DOHH2 (cell line): ENCODE data around the gene NKAIN2.

Experiments
- H3F3A ChIP-seq: fragments of 200-600 bp; sonication (generic), shearing (Covaris generic); 2 replicates; pipeline ENCODE4 v1.6.0; 2016; ENCODE audit warnings: antibody characterized with exemption, mild to moderate bottlenecking; ENCODE audit not compliant: control insufficient read depth, insufficient read depth
- H3K27ac ChIP-seq: fragments of 200-600 bp; sonication (generic); 2 replicates; pipeline ENCODE4 v1.5.1; 2014; ENCODE audit warnings: low read depth, mild to moderate bottlenecking, low read length, moderate library complexity
- H3K27me3 ChIP-seq: fragments of 200-600 bp; sonication (generic); 2 replicates; pipeline ENCODE4 v1.6.1; 2014; ENCODE audit warnings: mild to moderate bottlenecking, low read length, mixed read lengths; ENCODE audit not compliant: control insufficient read depth
- H3K36me3 ChIP-seq: fragments of 200-600 bp; sonication (generic); 2 replicates; pipeline ENCODE4 v1.6.1; 2014; ENCODE audit warnings: mild to moderate bottlenecking, low read length, moderate library complexity, mixed read lengths; ENCODE audit not compliant: control insufficient read depth
- H3K4me1 ChIP-seq: fragments of 200-600 bp; sonication (generic); 2 replicates; pipeline ENCODE4 v1.6.1; 2014; ENCODE audit warnings: mild to moderate bottlenecking, low read length, mixed read lengths; ENCODE audit not compliant: control insufficient read depth
- H3K4me2 ChIP-seq: fragments of 200-600 bp; sonication (generic); 2 replicates; pipeline ENCODE4 v1.6.0; 2014; ENCODE audit warnings: mild to moderate bottlenecking, low read length, moderate library complexity
- H3K4me3 ChIP-seq: fragments of 200-600 bp; sonication (generic); 2 replicates; pipeline ENCODE4 v1.5.1; 2014; ENCODE audit warnings: mild to moderate bottlenecking, low read length, mixed read lengths
- H3K79me2 ChIP-seq: fragments of 200-600 bp; sonication (generic); 2 replicates; pipeline ENCODE4 v1.6.1; 2014; ENCODE audit warnings: mild to moderate bottlenecking, low read length, mixed read lengths; ENCODE audit not compliant: control insufficient read depth
- H3K9me2 ChIP-seq: fragments of 200-600 bp; sonication (generic); replicated peaks from 2 replicates; pipeline ENCODE4 v1.6.1; 2014; ENCODE audit warnings: mild to moderate bottlenecking, low read length, mixed read lengths; ENCODE audit not compliant: control insufficient read depth
- H3K9me3 ChIP-seq: fragments of 200-600 bp; sonication (generic); 2 replicates; pipeline ENCODE4 v1.6.1; 2014; ENCODE audit warnings: antibody characterized with exemption, low read length, mixed read lengths; ENCODE audit not compliant: control insufficient read depth, insufficient read depth
- H4K20me1 ChIP-seq: fragments of 200-600 bp; sonication (generic); 2 replicates; pipeline ENCODE4 v1.6.0; 2014; ENCODE audit warnings: low read depth, mild to moderate bottlenecking, antibody characterized with exemption, low read length, moderate library complexity; ENCODE audit not compliant: control insufficient read depth, insufficient read depth
- CTCF ChIP-seq: fragments of 200-600 bp; sonication (generic); IDR thresholded peaks from one replicate; pipeline ENCODE4 v1.5.1; 2014; ENCODE audit warnings: antibody characterized with exemption, mild to moderate bottlenecking, low read depth, low read length; ENCODE audit not compliant: poor library complexity, severe bottlenecking
- EZH2phosphoT487 ChIP-seq: fragments of 200-600 bp; sonication (generic); IDR thresholded peaks from 2 replicates; pipeline ENCODE4 v1.6.1; 2017; ENCODE audit warnings: borderline replicate concordance, mild to moderate bottlenecking, antibody characterized with exemption, low read length, moderate library complexity, mixed read lengths

The NKAIN2 gene

GRCh38 chr6:123965894-123966293 lies 162.2 kb downstream of the NKAIN2 start:
- no peaks in the 10 kb centered on the region for H3K36me3 ChIP-seq
- no peaks in the 10 kb centered on the region for H3K4me1 ChIP-seq
- no peaks in the 10 kb centered on the region for H3K27me3 ChIP-seq
- H3K9me2 ChIP-seq: no peaks in the 10 kb centered on the region
- H3K9me3 ChIP-seq: no peaks in the 10 kb centered on the region; the same call in 1 of the 2 replicates
- no peak overlapping the region for H3K27ac ChIP-seq
- TF ChIP-seq CTCF (no peak), EZH2phosphoT487 (no peak)
- no peaks in the 10 kb centered on the region for H3F3A ChIP-seq
- H3K4me2 ChIP-seq: no peak overlapping the region
- H3K4me3 ChIP-seq: no peak overlapping the region
- H4K20me1 ChIP-seq: no peaks in the 10 kb centered on the region
- no peaks in the 10 kb centered on the region for H3K79me2 ChIP-seq

- Histone ChIP-seq H3K36me3 (no peaks in the 10 kb centered on the region), H3K4me2 (no peak overlapping the region), H3K79me2 (no peaks in the 10 kb centered on the region), H3K27ac (no peak overlapping the region), H3K4me3 (no peak overlapping the region), H3K9me2 (no peaks in the 10 kb centered on the region), H3K27me3 (no peaks in the 10 kb centered on the region), H3K9me3 (no peaks in the 10 kb centered on the region; the same call in 1 of the 2 replicates), H3F3A (no peaks in the 10 kb centered on the region), H3K4me1 (no peaks in the 10 kb centered on the region), H4K20me1 (no peaks in the 10 kb centered on the region)
- no peak for TF ChIP-seq EZH2phosphoT487
- TF ChIP-seq CTCF: no peak
These were observed 163.0 kb downstream of the NKAIN2 start for GRCh38 chr6:123966618-123967017.

GRCh38 chr6:123967905-123968304 lies 164.2 kb downstream of the NKAIN2 start:
- Histone ChIP-seq H3K9me2 (no peaks in the 10 kb centered on the region), H3F3A (no peaks in the 10 kb centered on the region), H4K20me1 (no peaks in the 10 kb centered on the region), H3K27ac (no peak overlapping the region), H3K4me1 (no peaks in the 10 kb centered on the region), H3K27me3 (no peaks in the 10 kb centered on the region), H3K79me2 (no peaks in the 10 kb centered on the region), H3K4me3 (no peak overlapping the region), H3K9me3 (no peaks in the 10 kb centered on the region), H3K4me2 (no peak overlapping the region), H3K36me3 (no peaks in the 10 kb centered on the region)
- TF ChIP-seq EZH2phosphoT487 (no peak), CTCF (no peak)
